GM12874 (cell line): ENCODE data around the gene KANK3.

ENCODE experiments used
- TF ChIP-seq, protein P1 (sequence below): IDR thresholded peaks from 2 replicates; pipeline ENCODE4 v1.5.1; 2011; ENCODE audit warnings: low read depth, mild to moderate bottlenecking, control low read depth, low read length, moderate library complexity; ENCODE audit not compliant: insufficient read depth

The KANK3 gene

DNA sequence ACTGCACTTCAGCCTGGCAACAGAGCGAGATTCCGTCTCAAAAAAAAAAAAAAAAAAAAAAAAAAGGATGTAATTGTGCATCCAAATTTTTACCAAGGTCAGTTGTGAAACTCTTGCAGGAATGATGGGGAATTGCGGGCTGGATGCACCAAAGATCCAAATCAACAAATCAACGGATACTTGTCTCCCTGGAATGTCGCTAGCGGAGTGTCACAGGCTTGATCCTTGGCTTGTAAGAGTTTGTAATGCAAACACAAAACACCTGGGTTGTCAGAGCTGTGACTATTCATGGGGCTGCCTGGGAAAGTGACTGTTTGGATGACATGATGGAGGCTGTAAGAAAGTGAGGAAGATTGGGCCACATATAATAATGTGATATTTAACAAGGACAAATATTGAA, 4.2 kb downstream of the KANK3 start:
- TF ChIP-seq, protein P1, sequence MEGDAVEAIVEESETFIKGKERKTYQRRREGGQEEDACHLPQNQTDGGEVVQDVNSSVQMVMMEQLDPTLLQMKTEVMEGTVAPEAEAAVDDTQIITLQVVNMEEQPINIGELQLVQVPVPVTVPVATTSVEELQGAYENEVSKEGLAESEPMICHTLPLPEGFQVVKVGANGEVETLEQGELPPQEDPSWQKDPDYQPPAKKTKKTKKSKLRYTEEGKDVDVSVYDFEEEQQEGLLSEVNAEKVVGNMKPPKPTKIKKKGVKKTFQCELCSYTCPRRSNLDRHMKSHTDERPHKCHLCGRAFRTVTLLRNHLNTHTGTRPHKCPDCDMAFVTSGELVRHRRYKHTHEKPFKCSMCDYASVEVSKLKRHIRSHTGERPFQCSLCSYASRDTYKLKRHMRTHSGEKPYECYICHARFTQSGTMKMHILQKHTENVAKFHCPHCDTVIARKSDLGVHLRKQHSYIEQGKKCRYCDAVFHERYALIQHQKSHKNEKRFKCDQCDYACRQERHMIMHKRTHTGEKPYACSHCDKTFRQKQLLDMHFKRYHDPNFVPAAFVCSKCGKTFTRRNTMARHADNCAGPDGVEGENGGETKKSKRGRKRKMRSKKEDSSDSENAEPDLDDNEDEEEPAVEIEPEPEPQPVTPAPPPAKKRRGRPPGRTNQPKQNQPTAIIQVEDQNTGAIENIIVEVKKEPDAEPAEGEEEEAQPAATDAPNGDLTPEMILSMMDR = no peak

DNA sequence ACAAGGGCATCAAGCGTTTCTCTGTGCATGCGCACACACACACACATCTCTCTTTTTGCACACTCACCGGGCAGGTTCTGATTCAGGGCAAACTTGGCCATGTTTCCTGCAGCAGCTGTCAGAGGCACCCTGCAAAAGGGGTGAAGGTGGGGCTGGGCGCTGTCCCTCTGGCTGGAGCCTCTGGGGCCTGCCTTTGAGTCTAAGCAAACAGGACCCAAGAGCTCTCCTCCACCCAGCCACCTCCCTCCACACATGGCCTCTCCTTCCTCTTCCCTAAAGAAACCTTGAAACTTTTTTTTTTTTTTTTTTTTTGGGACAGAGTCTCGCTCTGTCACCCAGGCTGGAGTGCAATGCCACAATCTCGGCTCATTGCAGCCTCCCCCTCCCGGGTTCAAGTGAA, 5.3 kb downstream of the KANK3 start:
- TF ChIP-seq, protein P1 = no peak

DNA sequence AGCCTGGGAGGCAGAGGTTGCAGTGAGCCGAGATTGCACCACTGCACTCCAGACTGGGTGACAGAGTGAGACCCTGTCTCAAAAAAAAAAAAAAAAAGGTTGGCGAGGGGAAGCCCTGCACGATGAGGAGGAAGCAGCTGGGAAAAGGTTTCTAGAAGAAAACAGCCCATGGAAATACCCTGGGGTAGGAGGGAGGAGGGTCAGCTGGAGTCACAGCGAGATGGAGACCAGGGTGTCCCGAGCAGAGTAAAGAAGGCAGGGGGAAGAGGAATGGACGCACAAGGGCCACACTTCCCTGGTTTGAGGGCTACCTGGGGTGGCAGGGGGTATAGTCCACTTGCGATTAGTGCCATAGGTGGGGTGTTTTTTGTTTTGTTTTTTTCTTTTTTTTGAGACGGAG, 6.4 kb downstream of the KANK3 start:
- TF ChIP-seq, protein P1 = no peak

DNA sequence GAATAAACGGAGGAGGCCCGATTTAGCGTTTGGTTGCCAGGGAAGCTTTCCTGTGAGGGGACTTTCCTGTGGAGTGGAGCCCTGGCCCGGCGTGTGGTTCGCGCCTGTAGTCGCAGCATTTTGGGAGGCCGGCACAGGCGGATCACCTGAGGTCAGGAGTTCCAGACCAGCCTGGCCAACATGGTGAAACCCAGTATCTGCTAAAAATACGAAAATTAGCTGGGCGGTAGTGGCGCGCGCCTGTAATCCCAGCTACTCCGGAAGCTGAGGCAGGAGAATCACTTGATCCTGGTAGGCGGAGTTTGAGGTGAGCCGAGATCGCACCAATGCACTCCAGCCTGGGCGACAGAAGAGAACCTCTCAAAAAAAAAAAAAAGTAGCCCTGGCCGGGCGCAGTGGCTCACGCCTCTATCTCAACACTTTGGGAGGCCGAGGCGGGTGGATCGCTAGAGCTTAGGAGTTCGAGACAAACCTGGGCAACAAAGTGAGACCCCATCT, 6.9 kb downstream of the KANK3 start:
- TF ChIP-seq, protein P1 = no peak

DNA sequence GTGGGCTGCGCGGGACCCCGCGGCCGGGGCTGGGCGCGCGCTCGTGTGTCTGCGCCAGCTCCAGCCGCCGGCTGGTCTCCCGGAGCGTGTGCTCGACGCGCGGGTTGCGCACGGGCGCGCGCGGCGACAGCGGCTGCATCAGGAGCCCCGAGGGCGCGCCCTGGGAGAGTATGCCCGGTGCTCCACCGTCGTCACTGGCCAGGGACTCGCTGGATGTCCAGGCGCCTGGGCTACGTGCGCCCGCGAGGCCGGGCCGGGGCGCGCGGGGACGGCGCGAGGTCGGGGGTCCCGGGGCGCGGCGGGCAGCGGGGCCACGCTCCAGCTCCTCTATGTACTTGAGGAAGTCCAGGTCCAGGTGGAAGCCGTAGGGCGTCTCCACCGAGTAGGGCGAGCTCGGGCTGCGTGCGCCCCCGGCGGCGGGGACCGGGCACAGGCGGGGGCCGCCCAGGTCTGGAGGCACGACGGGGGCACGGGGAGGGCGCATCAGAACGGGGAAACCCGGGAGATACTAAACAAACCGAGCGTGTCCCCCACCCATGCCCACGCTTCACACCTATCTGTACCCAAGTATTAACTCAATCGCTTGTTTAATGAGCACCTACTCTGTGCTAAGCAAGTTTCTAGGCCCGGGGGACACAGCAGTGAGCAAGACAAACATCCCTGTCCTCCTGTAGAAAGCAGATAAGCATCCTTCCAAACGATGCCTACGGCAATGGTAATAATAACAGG, 7.6 kb downstream of the KANK3 start:
- TF ChIP-seq, protein P1 = peak; percentile 53

DNA sequence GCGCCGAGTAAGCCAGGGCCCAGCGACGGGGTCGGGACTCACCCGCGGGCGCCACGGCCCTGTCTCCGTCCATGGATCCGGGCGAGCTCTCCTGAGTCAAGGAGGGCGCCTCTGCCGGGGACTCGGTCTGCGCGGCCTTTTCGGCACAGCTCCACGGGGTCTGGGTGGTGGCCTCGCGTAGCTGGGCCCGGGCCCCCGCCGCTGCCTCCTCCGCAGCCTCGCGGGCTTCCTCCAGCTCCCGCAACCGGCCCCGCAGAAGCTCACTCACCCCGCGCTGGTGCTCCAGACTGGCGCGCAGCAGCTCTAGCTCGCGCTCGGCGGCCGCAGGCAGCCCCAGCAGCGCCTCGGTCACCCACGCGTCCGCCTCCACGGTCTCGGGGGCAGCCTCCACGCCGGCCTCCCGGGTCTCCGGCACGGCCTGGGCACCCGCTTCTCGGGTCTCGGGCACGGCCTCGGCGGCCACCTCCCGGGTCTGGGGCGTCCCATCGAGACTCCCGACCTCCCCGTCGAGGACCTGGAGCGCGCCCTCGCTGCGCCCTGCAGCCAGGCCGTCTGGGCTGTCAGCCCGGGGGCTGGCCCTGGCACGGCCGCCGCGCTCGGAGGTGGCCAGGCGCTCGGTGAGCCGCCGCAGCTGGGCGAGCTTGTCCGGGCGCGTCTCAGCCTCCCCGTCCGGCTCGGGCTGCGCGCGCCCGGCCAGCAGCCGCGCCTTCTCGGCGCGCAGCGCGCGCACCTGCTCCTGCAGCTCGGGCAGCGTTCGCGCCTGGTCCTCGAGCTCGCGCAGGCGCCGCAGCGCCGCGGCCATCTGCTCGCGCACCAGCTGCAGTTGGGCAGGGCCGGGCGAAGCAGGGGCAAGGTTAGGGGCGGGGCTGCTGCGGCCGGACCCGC, 8.4 kb downstream of the KANK3 start:
- TF ChIP-seq, protein P1 = no peak

DNA sequence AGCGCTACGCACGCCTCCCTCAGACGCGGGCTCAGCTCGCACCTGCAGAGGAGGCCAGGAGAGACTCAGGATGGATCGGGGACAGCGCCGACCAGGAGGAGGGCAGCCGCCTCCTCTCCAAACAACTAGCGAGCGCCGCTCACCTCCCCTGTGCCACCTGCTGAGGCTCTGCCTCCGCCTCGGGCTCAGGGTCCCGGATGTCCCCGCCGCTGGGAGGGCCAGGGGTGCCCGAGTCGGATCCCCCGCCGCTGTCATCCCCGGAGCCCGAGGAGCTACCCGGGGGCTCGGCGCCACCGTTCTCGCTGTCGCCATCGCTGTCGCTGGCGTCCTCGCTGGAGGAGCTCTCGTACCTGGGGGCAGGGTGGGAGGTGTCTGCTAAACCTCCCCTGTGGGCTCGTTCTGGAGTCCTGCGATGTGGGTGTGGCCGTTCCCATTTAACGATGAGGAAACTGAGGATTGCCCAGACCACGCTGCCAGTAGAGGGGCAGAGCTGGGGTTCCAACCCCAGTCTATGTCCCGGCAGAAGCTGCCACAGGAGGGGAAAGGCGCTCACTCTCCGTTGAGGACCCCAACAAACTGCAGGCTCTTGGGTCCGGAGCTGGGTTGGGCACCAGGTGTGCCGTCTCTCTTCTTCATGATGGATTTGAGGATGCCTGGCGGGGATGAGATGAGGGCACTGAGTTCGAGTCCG, 9.2 kb downstream of the KANK3 start:
- TF ChIP-seq, protein P1 = no peak
